ENCODE data around the gene SPANXB1. TPM values are rescaled to one million over a fixed set of nuclear protein-coding genes. Genes with fewer than 3 reads are reported as not detected.
"Not testable (repeated sequence)": the region's sequence is repeated elsewhere in the genome, so short reads cannot be mapped to it uniquely, and the experiment has no call there.

Gene SPANXB1, protein sequence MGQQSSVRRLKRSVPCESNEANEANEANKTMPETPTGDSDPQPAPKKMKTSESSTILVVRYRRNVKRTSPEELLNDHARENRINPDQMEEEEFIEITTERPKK
- not detected for total RNA-seq

DNA sequence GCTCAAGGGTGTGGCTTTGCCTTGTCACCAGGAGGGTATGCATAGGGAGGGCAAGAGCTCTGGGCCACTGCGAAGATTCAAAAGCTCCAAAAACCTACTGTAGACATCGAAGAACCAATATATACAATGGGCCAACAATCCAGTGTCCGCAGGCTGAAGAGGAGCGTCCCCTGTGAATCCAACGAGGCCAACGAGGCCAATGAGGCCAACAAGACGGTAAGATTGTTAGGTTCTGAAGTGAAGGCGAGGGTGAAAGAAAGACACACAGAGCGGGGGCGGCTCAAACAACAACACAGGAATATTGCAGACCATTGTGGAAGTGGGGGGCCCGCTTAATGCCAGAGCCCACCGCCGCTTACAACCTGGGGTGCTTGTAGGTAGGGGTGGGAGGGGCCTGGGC lies at the start of gene SPANXB1:
TSS of gene SPANXB1 (plus strand) at position 27 of the 400 bp plus-strand sequence. CDS start at position 127, 100 bp downstream.
- H3K9me3 ChIP-seq; DNase-seq; H3K36me3 ChIP-seq (replicated peaks in 1 of 2; ENCODE audit: insufficient read depth in 1 of 2, low read depth in 2 of 2); H3K27ac ChIP-seq; ATAC-seq; H3K4me3 ChIP-seq; H3K4me1 ChIP-seq; H3K27me3 ChIP-seq; intact Hi-C loops (cut with DNase I): not testable (repeated sequence)
- WGBS, 2 donors, result 90 to 92% methylated on average over 13 of the region's 13 CpGs

DNA sequence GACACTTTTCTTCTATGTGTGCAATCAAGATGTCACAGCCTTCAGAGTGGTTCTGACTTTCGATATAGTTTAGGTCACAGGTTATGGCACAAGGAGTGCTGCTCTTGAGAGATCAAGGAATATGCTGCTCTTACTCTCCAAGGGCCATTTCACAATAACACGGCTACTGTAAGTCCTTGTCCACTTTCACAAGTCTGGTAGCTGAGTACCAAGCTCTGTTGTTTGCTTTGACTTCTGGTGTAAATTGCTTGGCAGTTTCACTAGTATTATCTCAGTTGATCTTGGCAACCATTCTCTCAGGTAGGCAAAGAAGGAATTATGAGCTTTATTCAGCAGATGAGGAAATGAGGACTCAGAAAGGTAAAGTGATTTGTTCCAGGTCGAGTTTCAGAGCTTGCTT lies 35.4 kb upstream of the SPANXB1 start:
- intact Hi-C loops (cut with DNase I), result no loop called here
- Histone ChIP-seq H3K27ac (no peak overlapping the region), H3K9me3 (no peaks in the 10 kb centered on the region), H3K4me1 (no peaks in the 10 kb centered on the region), H3K4me3 (no peak overlapping the region), H3K36me3 (replicated peaks in 1 of 2; ENCODE audit: insufficient read depth in 1 of 2, low read depth in 2 of 2) (no peaks in the 10 kb centered on the region), H3K27me3 (no peaks in the 10 kb centered on the region)
- DNase-seq (no peak), ATAC-seq (no peak)
- TF ChIP-seq, protein P1, sequence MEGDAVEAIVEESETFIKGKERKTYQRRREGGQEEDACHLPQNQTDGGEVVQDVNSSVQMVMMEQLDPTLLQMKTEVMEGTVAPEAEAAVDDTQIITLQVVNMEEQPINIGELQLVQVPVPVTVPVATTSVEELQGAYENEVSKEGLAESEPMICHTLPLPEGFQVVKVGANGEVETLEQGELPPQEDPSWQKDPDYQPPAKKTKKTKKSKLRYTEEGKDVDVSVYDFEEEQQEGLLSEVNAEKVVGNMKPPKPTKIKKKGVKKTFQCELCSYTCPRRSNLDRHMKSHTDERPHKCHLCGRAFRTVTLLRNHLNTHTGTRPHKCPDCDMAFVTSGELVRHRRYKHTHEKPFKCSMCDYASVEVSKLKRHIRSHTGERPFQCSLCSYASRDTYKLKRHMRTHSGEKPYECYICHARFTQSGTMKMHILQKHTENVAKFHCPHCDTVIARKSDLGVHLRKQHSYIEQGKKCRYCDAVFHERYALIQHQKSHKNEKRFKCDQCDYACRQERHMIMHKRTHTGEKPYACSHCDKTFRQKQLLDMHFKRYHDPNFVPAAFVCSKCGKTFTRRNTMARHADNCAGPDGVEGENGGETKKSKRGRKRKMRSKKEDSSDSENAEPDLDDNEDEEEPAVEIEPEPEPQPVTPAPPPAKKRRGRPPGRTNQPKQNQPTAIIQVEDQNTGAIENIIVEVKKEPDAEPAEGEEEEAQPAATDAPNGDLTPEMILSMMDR (IDR thresholded peaks at IDR 0.05), result no peak
- TF ChIP-seq POLR2A (IDR thresholded peaks at IDR 0.05), result no peak
- 10 to 39% methylated on average over 1 to 3 of the region's 3 CpGs for WGBS, 2 donors

DNA sequence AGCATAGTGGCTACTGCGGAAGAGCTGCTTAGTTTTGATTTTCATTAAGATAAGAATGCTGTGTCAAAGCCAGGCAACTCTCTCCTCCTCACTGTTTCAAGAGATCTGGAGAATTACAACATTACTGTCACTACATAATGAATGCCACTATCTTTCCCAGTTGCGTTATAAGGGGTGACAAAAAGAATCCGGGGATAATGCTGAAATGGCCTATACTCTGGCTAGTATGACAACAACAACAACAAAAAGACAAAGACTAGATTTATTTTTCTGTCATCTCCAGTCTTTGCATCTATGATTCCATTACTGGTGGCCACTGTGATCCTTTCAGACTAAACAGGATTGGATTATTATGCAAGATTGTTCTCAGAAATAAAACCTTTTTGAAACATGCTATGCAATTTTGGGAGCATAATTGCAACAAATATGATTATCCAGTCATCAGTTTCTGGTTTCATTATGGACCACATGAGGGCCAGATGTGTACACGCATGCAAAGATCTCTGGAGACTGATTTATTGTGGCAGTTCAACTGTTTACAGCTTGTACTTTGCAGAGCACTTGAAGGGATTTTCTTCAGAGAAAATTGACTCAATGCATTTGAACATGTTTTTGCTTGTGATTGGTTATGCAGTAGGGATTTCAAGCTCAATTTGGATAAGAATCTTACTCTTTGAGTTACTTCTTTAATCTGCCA lies 31.1 kb upstream of the SPANXB1 start:
- intact Hi-C loops (cut with DNase I), result no loop called here
- no peaks in the 10 kb centered on the region for H3K36me3 ChIP-seq (replicated peaks in 1 of 2; ENCODE audit: insufficient read depth in 1 of 2, low read depth in 2 of 2)
- DNase-seq, result no peak

DNA sequence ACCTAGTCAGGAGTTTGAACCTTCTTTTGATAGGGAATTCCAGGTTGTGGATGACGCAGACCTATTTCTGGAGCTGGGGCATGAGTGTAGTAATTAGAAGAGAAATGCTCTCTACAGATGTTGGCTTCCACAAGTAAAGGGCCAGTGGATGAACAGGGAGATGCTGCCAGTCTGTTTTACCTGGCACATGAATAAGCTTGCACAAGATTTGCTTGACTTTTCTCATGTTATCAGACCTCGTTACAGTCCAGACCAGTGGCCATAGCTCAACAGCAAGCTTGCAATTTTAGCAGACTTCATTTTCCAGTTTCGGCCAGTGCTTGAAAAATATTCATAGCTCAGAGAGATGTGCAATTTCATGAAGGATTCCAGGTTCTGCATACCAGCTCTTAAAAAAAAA lies 26.9 kb upstream of the SPANXB1 start:
- Histone ChIP-seq H3K4me1 (no peaks in the 10 kb centered on the region), H3K4me3 (no peak overlapping the region), H3K36me3 (replicated peaks in 1 of 2; ENCODE audit: insufficient read depth in 1 of 2, low read depth in 2 of 2) (no peaks in the 10 kb centered on the region), H3K9me3 (no peaks in the 10 kb centered on the region), H3K27me3 (no peaks in the 10 kb centered on the region), H3K27ac (no peak overlapping the region)
- no peak for DNase-seq
- intact Hi-C loops (cut with DNase I), result no loop called here
- TF ChIP-seq, protein P1 (IDR thresholded peaks at IDR 0.05), result no peak
- no peak for TF ChIP-seq POLR2A (IDR thresholded peaks at IDR 0.05)
- 65 to 74% methylated on average over 3 of the region's 3 CpGs for whole genome bisulfite sequencing, 2 donors
- no peak for ATAC-seq

More for the DNA sequence above, 31.1 kb upstream of the SPANXB1 start:
- WGBS, 2 donors, result 66 to 70% methylated on average over 4 of the region's 4 CpGs
- Histone ChIP-seq H3K4me1 (no peaks in the 10 kb centered on the region), H3K27me3 (no peaks in the 10 kb centered on the region), H3K4me3 (no peak overlapping the region), H3K9me3 (no peaks in the 10 kb centered on the region), H3K27ac (no peak overlapping the region)
- ATAC-seq, result no peak
- no peak for TF ChIP-seq POLR2A (IDR thresholded peaks at IDR 0.05)
- TF ChIP-seq, protein P1 (IDR thresholded peaks at IDR 0.05), result no peak

DNA sequence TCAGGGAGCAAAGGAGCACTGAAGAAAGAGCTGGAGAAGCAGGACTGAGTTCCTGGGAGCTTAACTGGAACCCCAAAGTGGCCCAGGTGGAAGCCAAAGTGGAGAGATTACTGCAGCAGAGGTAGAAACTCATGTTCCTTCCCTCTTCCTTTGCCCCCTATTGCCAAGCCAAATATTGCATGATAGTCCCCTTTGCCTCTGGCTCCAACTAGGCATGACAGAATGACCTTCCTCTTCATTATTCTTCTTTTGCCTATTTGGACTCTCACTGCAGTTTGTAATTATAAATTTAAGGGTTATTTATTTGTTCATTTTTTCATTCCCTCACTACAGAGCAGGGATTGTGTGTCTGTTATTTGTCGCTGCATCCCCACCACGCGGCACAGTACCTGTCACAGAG lies 22.1 kb upstream of the SPANXB1 start:
- intact Hi-C loops (cut with DNase I), result no loop called here
- Histone ChIP-seq H3K27ac (no peak overlapping the region), H3K9me3 (no peaks in the 10 kb centered on the region), H3K27me3 (no peaks in the 10 kb centered on the region), H3K4me1 (no peaks in the 10 kb centered on the region), H3K36me3 (replicated peaks in 1 of 2; ENCODE audit: insufficient read depth in 1 of 2, low read depth in 2 of 2) (no peaks in the 10 kb centered on the region), H3K4me3 (no peak overlapping the region)
- 85 to 96% methylated on average over 3 of the region's 3 CpGs for WGBS, 2 donors
- DNase-seq, result no peak
- TF ChIP-seq, protein P1 (IDR thresholded peaks at IDR 0.05), result no peak
- TF ChIP-seq POLR2A (IDR thresholded peaks at IDR 0.05), result no peak
- ATAC-seq, result no peak

Measured in body of pancreas (tissue), 4 donors.